DMS 273 treated with DMSO at 0.1 percent for 48 hours (cell line): ENCODE results near the gene GRAMD4.

ENCODE experiments used
- DNase-seq: peaks from one replicate; lab custom pipeline; 2025; lab: John Stamatoyannopoulos, UW

Gene GRAMD4

DNA sequence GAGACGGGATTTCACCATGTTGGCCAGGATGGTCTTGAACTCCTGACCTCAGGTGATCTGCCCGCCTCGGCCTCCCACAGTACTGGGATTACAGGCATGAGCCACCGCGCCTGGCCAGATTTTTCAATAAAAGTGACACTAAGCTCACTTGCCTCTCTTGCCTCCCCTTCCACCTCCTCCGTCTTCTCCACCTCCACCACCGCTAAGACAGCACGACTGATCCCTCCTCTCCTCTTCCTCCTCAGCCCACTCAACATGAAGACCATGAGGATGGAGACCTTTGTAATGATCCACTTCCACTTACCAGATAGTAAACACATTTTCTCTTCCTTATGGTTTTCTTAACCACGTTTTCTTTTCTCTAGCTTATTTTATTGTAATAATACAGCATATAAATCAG, 103.7 kb downstream of the GRAMD4 start:
- no peak for DNase-seq

GRCh38 chr22:46725096-46725495, 104.9 kb downstream of the GRAMD4 start:
- DNase-seq: no peak

- no peak for DNase-seq
Observed at GRCh38 chr22:46726066-46726985, 106.1 kb downstream of the GRAMD4 start.

- DNase-seq: no peak
Observed at GRCh38 chr22:46726986-46727317, 106.8 kb downstream of the GRAMD4 start.

GRCh38 chr22:46727813-46728364, 107.7 kb downstream of the GRAMD4 start:
- DNase-seq: no peak

GRCh38 chr22:46728470-46728869, 108.3 kb downstream of the GRAMD4 start:
- DNase-seq: no peak
